IPS DF 6.9 (cell line): Measurements from ENCODE around the gene KCNJ11.

Experiments used
- DNase-seq: peaks from one replicate; pipeline ENCODE4 v3.0.0-alpha.2; 2013; ENCODE audit warnings: low read depth, low spot score
- H3K27ac ChIP-seq: one replicate; pipeline ENCODE4 v1.5.1; 2013; ENCODE audit warnings: low read length, control low read depth
- H3K27me3 ChIP-seq: 2 replicates; pipeline ENCODE4 v1.6.1; 2013; ENCODE audit warnings: mild to moderate bottlenecking, low read length; ENCODE audit not compliant: control insufficient read depth, insufficient read depth
- H3K36me3 ChIP-seq: 2 replicates; pipeline ENCODE4 v1.6.1; 2013; ENCODE audit warnings: low read length; ENCODE audit not compliant: control insufficient read depth, insufficient read depth
- H3K4me1 ChIP-seq: 2 replicates; pipeline ENCODE4 v1.6.1; 2013; ENCODE audit warnings: low read length; ENCODE audit not compliant: control insufficient read depth, insufficient read depth
- H3K4me3 ChIP-seq: 2 replicates; pipeline ENCODE4 v1.5.1; 2013; ENCODE audit warnings: mild to moderate bottlenecking, low read length
- H3K9me3 ChIP-seq: 2 replicates; pipeline ENCODE4 v1.6.1; 2013; ENCODE audit warnings: low read length, inconsistent platforms; ENCODE audit not compliant: control insufficient read depth, insufficient read depth
- WGBS: extraction: QIAGEN DNeasy Blood & Tissue Kit; methylation state at CpG from one replicate; pipeline ENCODE4 v1.1.7; 2013; ENCODE audit warnings: mixed read lengths, missing lambda C conversion rate; ENCODE audit not compliant: insufficient read length, insufficient coverage; 5-methylcytosine and 5-hydroxymethylcytosine counted together

KCNJ11 gene

GRCh38 chr11:17382046-17382728 lies 6.3 kb downstream of the KCNJ11 start:
- Histone ChIP-seq H3K36me3 (no peaks in the 10 kb centered on the region; the same call in none of the 2 replicates), H3K4me3 (no peak overlapping the region)

GRCh38 chr11:17381156-17381555 lies 7.3 kb downstream of the KCNJ11 start:
- Histone ChIP-seq H3K27ac (no peak overlapping the region), H3K4me1 (no peaks in the 10 kb centered on the region), H3K4me3 (no peak overlapping the region), H3K27me3 (no peaks in the 10 kb centered on the region), H3K9me3 (peaks cover 2% of the 10 kb centered on the region; the same call in 1 of the 2 replicates), H3K36me3 (no peaks in the 10 kb centered on the region)
- DNase-seq, result no peak
- WGBS, result no CpG with 5 or more reads among the region's 4 CpGs

More at GRCh38 chr11:17382046-17382728, 6.3 kb downstream of the KCNJ11 start:
- H3K27ac ChIP-seq, result no peak overlapping the region
- peaks cover 2% of the 10 kb centered on the region; the same call in 1 of the 2 replicates for H3K9me3 ChIP-seq
- WGBS, result no CpG with 5 or more reads among the region's 8 CpGs
- H3K27me3 ChIP-seq, result no peaks in the 10 kb centered on the region
- 0 out of 2 replicates have a peak, but pooled peaks cover 1% of the 10 kb centered on the region for H3K4me1 ChIP-seq
- no peak for DNase-seq

GRCh38 chr11:17379383-17380180 lies 8.9 kb downstream of the KCNJ11 start:
- H3K4me1 ChIP-seq, result no peaks in the 10 kb centered on the region
- no CpG with 5 or more reads among the region's 7 CpGs for WGBS

GRCh38 chr11:17378655-17379054 lies 9.8 kb downstream of the KCNJ11 start:
- DNase-seq, result no peak
- no CpG with 5 or more reads among the region's 2 CpGs for WGBS
- H3K4me3 ChIP-seq, result no peak overlapping the region

More at GRCh38 chr11:17379383-17380180, 8.9 kb downstream of the KCNJ11 start:
- H3K27ac ChIP-seq, result no peak overlapping the region
- H3K9me3 ChIP-seq, result peaks cover 2% of the 10 kb centered on the region; the same call in 1 of the 2 replicates
- DNase-seq, result no peak
- H3K4me3 ChIP-seq, result no peak overlapping the region
- H3K27me3 ChIP-seq, result no peaks in the 10 kb centered on the region
- H3K36me3 ChIP-seq, result no peaks in the 10 kb centered on the region

GRCh38 chr11:17376493-17376892 lies 12.0 kb downstream of the KCNJ11 start:
- Histone ChIP-seq H3K9me3 (peaks cover 9% of the 10 kb centered on the region), H3K4me1 (no peaks in the 10 kb centered on the region), H3K36me3 (no peaks in the 10 kb centered on the region), H3K4me3 (no peak overlapping the region), H3K27ac (no peak overlapping the region), H3K27me3 (no peaks in the 10 kb centered on the region)
- no CpG with 5 or more reads among the region's 3 CpGs for WGBS
- no peak for DNase-seq

More at GRCh38 chr11:17378655-17379054, 9.8 kb downstream of the KCNJ11 start:
- Histone ChIP-seq H3K27ac (no peak overlapping the region), H3K27me3 (no peaks in the 10 kb centered on the region), H3K4me1 (no peaks in the 10 kb centered on the region), H3K36me3 (no peaks in the 10 kb centered on the region), H3K9me3 (peaks cover 2% of the 10 kb centered on the region)

- no CpG with 5 or more reads among the region's 5 CpGs for WGBS
- H3K27ac ChIP-seq, result no peak overlapping the region
- H3K9me3 ChIP-seq, result peaks cover 9% of the 10 kb centered on the region
- H3K36me3 ChIP-seq, result no peaks in the 10 kb centered on the region
- no peak overlapping the region for H3K4me3 ChIP-seq
- H3K4me1 ChIP-seq, result no peaks in the 10 kb centered on the region
- DNase-seq, result no peak
- H3K27me3 ChIP-seq, result no peaks in the 10 kb centered on the region
Observed at GRCh38 chr11:17375547-17375946, 12.9 kb downstream of the KCNJ11 start.

GRCh38 chr11:17371614-17372013 lies 16.8 kb downstream of the KCNJ11 start:
- Histone ChIP-seq H3K4me3 (no peak overlapping the region), H3K27me3 (no peaks in the 10 kb centered on the region), H3K27ac (no peak overlapping the region), H3K36me3 (no peaks in the 10 kb centered on the region), H3K4me1 (no peaks in the 10 kb centered on the region), H3K9me3 (peaks cover 9% of the 10 kb centered on the region)
- DNase-seq, result no peak
- WGBS, result no CpG with 5 or more reads among the region's 3 CpGs

- Histone ChIP-seq H3K9me3 (peaks cover 9% of the 10 kb centered on the region), H3K36me3 (no peaks in the 10 kb centered on the region), H3K27me3 (no peaks in the 10 kb centered on the region), H3K4me3 (no peak overlapping the region), H3K4me1 (no peaks in the 10 kb centered on the region), H3K27ac (no peak overlapping the region)
- WGBS, result no CpG with 5 or more reads among the region's 2 CpGs
- DNase-seq, result no peak
Observed at GRCh38 chr11:17369684-17370243, 18.7 kb downstream of the KCNJ11 start.

GRCh38 chr11:17369094-17369493 lies 19.4 kb downstream of the KCNJ11 start:
- Histone ChIP-seq H3K9me3 (peaks cover 9% of the 10 kb centered on the region), H3K4me1 (no peaks in the 10 kb centered on the region), H3K27me3 (no peaks in the 10 kb centered on the region), H3K27ac (no peak overlapping the region), H3K36me3 (no peaks in the 10 kb centered on the region), H3K4me3 (no peak overlapping the region)
- no peak for DNase-seq

- H3K27ac ChIP-seq, result no peak overlapping the region
- H3K27me3 ChIP-seq, result no peaks in the 10 kb centered on the region
- no peak for DNase-seq
- peaks cover 9% of the 10 kb centered on the region for H3K9me3 ChIP-seq
- H3K4me3 ChIP-seq, result no peak overlapping the region
- no peaks in the 10 kb centered on the region for H3K36me3 ChIP-seq
- WGBS, result no CpG with 5 or more reads among the region's 3 CpGs
- no peaks in the 10 kb centered on the region for H3K4me1 ChIP-seq
Observed at GRCh38 chr11:17368551-17368950, 19.9 kb downstream of the KCNJ11 start.
